Keratinocyte (primary cell): ENCODE measurements around the gene GATA5. TPM values are rescaled to one million over a fixed set of nuclear protein-coding genes. Genes with fewer than 3 reads are reported as not detected.

Experiments used
- DNase-seq: peaks from one replicate; pipeline ENCODE4 v3.0.0-alpha.2; 2011; ENCODE audit warnings: low read depth, missing footprints, low spot score
- FAIRE-seq: peaks from 2 replicates; lab custom pipeline; 2011; peaks lifted over from hg19 to GRCh38; lab: Jason Lieb, UNC
- H2AFZ ChIP-seq: 2 replicates; pipeline ENCODE4 v1.6.0; 2012; ENCODE audit warnings: low read length, control low read depth, inconsistent platforms; ENCODE audit not compliant: control insufficient read depth
- H3K27ac ChIP-seq: 2 replicates; pipeline ENCODE4 v1.5.1; 2011; ENCODE audit warnings: low read length; ENCODE audit not compliant: control insufficient read depth, insufficient read depth
- H3K27me3 ChIP-seq: 3 replicates; pipeline ENCODE4 v1.6.0; 2011; ENCODE audit warnings: low read length; ENCODE audit not compliant: control insufficient read depth, insufficient read depth; ENCODE audit errors: extremely low read depth
- H3K36me3 ChIP-seq, 2 experiments: 2 replicates in 1 of 2; 3 replicates in 1 of 2; pipeline ENCODE4 v1.5.1; 2011; ENCODE audit warnings: low read length in 2 of 2, mild to moderate bottlenecking in 1 of 2; ENCODE audit not compliant: control insufficient read depth in 2 of 2, insufficient read depth in 2 of 2; ENCODE audit errors: extremely low read depth in 1 of 2
- H3K4me1 ChIP-seq: 3 replicates; pipeline ENCODE4 v1.5.1; 2011; ENCODE audit warnings: low read length; ENCODE audit not compliant: control insufficient read depth, insufficient read depth; ENCODE audit errors: extremely low read depth
- H3K4me2 ChIP-seq: 3 replicates; pipeline ENCODE4 v1.6.0; 2011; ENCODE audit warnings: low read depth, low read length; ENCODE audit not compliant: control insufficient read depth, insufficient read depth; ENCODE audit errors: extremely low read depth
- H3K4me3 ChIP-seq, 3 experiments: fragments of 200-600 bp in 1 of 3; sonication (generic) in 1 of 3; 2 replicates in 2 of 3; 3 replicates in 1 of 3; pipeline ENCODE4 v1.5.1; 2011 to 2016; ENCODE audit warnings: low read length in 3 of 3, mild to moderate bottlenecking in 3 of 3, control low read depth in 2 of 3, inconsistent platforms in 1 of 3, low read depth in 1 of 3, mixed read lengths in 1 of 3, mixed run types in 1 of 3, moderate library complexity in 1 of 3; ENCODE audit not compliant: control insufficient read depth in 2 of 3, insufficient read depth in 2 of 3; ENCODE audit errors: extremely low read depth in 1 of 3
- H3K79me2 ChIP-seq: 2 replicates; pipeline ENCODE4 v1.6.0; 2012; ENCODE audit warnings: low read length; ENCODE audit not compliant: control insufficient read depth, insufficient read depth
- H3K9ac ChIP-seq: 3 replicates; pipeline ENCODE4 v1.6.0; 2011; ENCODE audit warnings: low read length; ENCODE audit not compliant: control insufficient read depth, insufficient read depth; ENCODE audit errors: extremely low read depth
- H3K9me1 ChIP-seq: 3 replicates; pipeline ENCODE4 v1.6.0; 2011; ENCODE audit warnings: low read length; ENCODE audit not compliant: control insufficient read depth, insufficient read depth; ENCODE audit errors: extremely low read depth
- H3K9me3 ChIP-seq: 2 replicates; pipeline ENCODE4 v1.5.1; 2012; ENCODE audit warnings: low read depth, low read length; ENCODE audit not compliant: control insufficient read depth
- H4K20me1 ChIP-seq: 3 replicates; pipeline ENCODE4 v1.6.0; 2011; ENCODE audit warnings: low read length; ENCODE audit not compliant: control insufficient read depth, insufficient read depth; ENCODE audit errors: extremely low read depth
- EZH2 ChIP-seq: IDR thresholded peaks from one replicate; pipeline ENCODE4 v1.6.1; 2012; ENCODE audit warnings: inconsistent platforms, mild to moderate bottlenecking, low read length, moderate library complexity
- dilution Hi-C: fragments of 300-500 bp; cut with MboI; formaldehyde crosslinking; loops from one replicate; pipeline ENCODE4 v1.7.0; 2020; ENCODE audit warnings: low sequenced_read_pairs; ENCODE audit not compliant: extremely low pct_ligation_motif_present
- polyA plus RNA-seq, 5 experiments: library from polyadenylated mRNA; depleted of rRNA in 3 of 5; stranded (reverse) in 3 of 5; stranded (forward) in 1 of 5; unstranded in 1 of 5; fragments of >200 nt; gene quantifications; 1 replicate in 1 of 5; 2 replicates in 3 of 5; 3 replicates in 1 of 5; pipeline versions ENCODE4 v1.2.1 to v1.2.3, GENCODE V29; 2011 to 2012; ENCODE audit warnings: missing spikeins in 2 of 5, low read depth in 1 of 5, low replicate concordance in 1 of 5
- TF ChIP-seq, protein P1 (sequence below), 3 experiments: IDR thresholded peaks in 1 of 3; conservative IDR thresholded peaks in 1 of 3; optimal IDR thresholded peaks in 1 of 3; 2 replicates in 2 of 3; 3 replicates in 1 of 3; pipeline versions ENCODE3 to v1.5.1; 2011; ENCODE audit warnings: low read length in 3 of 3, mild to moderate bottlenecking in 3 of 3, moderate library complexity in 2 of 3, control low read depth in 1 of 3, inconsistent platforms in 1 of 3; ENCODE audit not compliant: insufficient read depth in 2 of 3; ENCODE audit errors: extremely low read depth in 1 of 3

GATA5 gene
- polyA plus RNA-seq, 1 donor (not counting 4 experiments of a cell fraction or from before 2014, with no cell fraction given), result not detected

DNA sequence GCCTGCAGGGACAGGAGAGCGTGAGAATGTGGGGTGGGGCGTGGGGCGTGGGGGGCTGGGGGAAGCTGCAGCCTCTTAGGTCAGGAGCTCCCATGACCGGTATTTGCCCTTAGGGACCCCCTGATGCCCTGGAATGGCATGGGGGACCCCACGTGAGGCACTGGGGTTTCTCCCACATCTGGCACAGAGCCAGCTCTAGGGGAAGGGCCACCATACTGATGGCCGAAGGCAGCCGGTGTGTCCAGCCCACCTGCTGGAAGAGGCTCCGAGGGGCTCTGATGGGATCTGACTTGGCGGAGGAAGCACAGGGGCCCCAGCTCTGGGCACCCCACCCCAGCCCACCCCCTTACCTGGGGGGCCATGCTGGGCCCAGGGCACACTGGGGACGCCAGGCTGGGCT lies 10.8 kb downstream of the GATA5 start:
- H3K9me1 ChIP-seq, result no peaks in the 10 kb centered on the region
- H3K9ac ChIP-seq, result no peak overlapping the region
- TF ChIP-seq, protein P1, sequence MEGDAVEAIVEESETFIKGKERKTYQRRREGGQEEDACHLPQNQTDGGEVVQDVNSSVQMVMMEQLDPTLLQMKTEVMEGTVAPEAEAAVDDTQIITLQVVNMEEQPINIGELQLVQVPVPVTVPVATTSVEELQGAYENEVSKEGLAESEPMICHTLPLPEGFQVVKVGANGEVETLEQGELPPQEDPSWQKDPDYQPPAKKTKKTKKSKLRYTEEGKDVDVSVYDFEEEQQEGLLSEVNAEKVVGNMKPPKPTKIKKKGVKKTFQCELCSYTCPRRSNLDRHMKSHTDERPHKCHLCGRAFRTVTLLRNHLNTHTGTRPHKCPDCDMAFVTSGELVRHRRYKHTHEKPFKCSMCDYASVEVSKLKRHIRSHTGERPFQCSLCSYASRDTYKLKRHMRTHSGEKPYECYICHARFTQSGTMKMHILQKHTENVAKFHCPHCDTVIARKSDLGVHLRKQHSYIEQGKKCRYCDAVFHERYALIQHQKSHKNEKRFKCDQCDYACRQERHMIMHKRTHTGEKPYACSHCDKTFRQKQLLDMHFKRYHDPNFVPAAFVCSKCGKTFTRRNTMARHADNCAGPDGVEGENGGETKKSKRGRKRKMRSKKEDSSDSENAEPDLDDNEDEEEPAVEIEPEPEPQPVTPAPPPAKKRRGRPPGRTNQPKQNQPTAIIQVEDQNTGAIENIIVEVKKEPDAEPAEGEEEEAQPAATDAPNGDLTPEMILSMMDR (optimal IDR thresholded peaks at IDR 0.05 in 1 of 3, IDR thresholded peaks at IDR 0.05 in 1 of 3, conservative IDR thresholded peaks at IDR 0.05 in 1 of 3; ENCODE audit: extremely low read depth in 1 of 3, insufficient read depth in 2 of 3, low read length in 3 of 3), result no peak
- TF ChIP-seq EZH2, result no peak
- H4K20me1 ChIP-seq, result no peaks in the 10 kb centered on the region
- DNase-seq (no peak), FAIRE-seq (no peak)
- no peaks in the 10 kb centered on the region for H3K9me3 ChIP-seq
- dilution Hi-C loops, result no loop called here
- no peak overlapping the region for H3K27ac ChIP-seq
- H3K79me2 ChIP-seq, result no peaks in the 10 kb centered on the region
- H3K36me3 ChIP-seq, result no peaks in the 10 kb centered on the region
- H3K4me1 ChIP-seq, result no peaks in the 10 kb centered on the region
- peaks cover 27% of the 10 kb centered on the region for H3K27me3 ChIP-seq
- no peak overlapping the region for H2AFZ ChIP-seq
- no peak overlapping the region for H3K4me3 ChIP-seq
- no peak overlapping the region for H3K4me2 ChIP-seq

DNA sequence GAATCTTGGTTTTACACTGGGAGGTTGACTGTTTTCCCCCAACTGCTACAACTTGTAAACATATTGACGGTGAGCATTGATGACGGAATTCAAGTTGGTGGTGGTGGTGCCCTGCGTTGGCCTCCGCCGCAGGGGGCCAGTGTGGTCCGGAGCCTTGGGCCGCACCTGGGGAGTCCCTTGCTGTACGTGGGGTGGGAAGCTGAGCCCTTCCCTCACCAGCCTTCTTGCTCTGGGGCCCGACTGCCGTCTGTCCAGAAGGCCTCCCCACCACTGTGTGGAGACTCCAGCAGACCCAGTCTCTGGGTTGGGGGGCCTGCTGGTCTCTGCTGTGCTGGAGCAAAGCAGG lies 11.4 kb downstream of the GATA5 start:
- Histone ChIP-seq H3K27ac (no peak overlapping the region), H3K4me2 (no peak overlapping the region), H3K9me1 (no peaks in the 10 kb centered on the region), H3K79me2 (no peaks in the 10 kb centered on the region), H3K4me3 (no peak overlapping the region), H4K20me1 (no peaks in the 10 kb centered on the region), H3K27me3 (peaks cover 21% of the 10 kb centered on the region), H3K4me1 (no peaks in the 10 kb centered on the region), H3K9me3 (no peaks in the 10 kb centered on the region), H2AFZ (no peak overlapping the region), H3K9ac (no peak overlapping the region), H3K36me3 (no peaks in the 10 kb centered on the region)
- TF ChIP-seq, protein P1 (optimal IDR thresholded peaks at IDR 0.05 in 1 of 3, IDR thresholded peaks at IDR 0.05 in 1 of 3, conservative IDR thresholded peaks at IDR 0.05 in 1 of 3; ENCODE audit: extremely low read depth in 1 of 3, insufficient read depth in 2 of 3, low read length in 3 of 3), result no peak
- TF ChIP-seq EZH2, result no peak
- no peak for FAIRE-seq
- no peak for DNase-seq
- dilution Hi-C loops, result no loop called here
